ENCODE data around the gene ALDH5A1. TPM values are rescaled to one million over a fixed set of nuclear protein-coding genes. Genes with fewer than 3 reads are reported as not detected.

Gene ALDH5A1
- total RNA-seq, 2 experiments from 2014 or later, result 180 to 260 TPM

DNA sequence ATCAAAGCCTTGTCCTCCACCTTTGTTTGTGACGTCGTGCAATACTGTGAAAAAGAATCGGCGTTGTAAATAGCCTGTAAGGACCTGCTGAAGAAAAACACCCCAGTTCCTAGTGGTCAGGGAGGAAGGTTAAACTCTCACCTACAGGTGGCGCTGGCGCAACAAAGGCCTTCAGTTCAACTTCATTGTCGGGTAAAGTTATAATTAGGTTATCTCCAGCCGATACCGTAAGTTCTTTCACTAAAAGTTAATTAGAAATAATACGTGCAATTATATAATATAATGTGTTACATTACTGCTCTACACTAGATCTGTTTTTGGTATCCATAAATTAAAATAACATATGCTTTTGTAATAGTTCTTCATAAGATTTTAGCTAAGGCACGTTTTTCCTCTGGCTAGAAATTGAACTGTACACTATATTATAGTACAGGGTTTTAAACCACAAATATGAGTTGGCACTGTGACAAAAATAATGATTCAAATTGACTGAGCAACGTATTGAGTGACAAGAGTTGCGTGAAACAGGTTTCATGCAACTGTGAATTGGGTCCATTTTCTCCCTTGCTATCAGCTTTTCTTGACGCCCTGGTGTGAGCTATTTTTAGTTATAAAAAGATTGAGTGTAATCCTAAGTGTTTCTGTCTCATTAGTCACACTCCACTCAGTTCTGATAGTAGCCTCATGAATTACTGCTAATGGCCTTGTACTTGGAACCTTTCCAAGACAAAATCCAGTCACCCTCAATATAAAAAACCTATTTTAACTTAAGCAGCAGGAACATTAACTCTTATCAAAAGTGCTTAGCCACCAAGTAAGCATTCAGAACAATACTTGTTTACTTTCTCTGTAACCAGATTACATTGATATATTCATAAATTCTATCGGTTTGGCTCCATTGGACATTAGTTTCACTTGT, 89.0 kb downstream of the ALDH5A1 start:
- ChIA-PET CTCF (ENCODE audit: unreplicated experiment) (interaction anchor here (0.6 kb wide), 1 partner anchor 15 kb away, joined by 3 read pairs; no protein-coding TSS in a partner anchor), POLR2A (interaction anchor here (0.6 to 1.6 kb wide), 4 partner anchors 38 to 423 kb away, joined by 3 to 8 read pairs (median 5); no protein-coding TSS in a partner anchor)
- no peaks in the 10 kb centered on the region for H4K20me1 ChIP-seq (ENCODE audit: insufficient read depth, low read length)
- intact Hi-C loops (cut with micrococcal nuclease; ENCODE audit: unreplicated experiment), result loop anchor here (1.0 to 10.0 kb wide), 5 partner anchors 89 to 487 kb away; partner anchors contain the start of gene ALDH5A1
- H3K36me3 ChIP-seq (ENCODE audit: insufficient read depth, low read length), result no peaks in the 10 kb centered on the region
- H3K4me2 ChIP-seq (ENCODE audit: low read length), result peak overlapping the region; percentile 69
- H3K27ac ChIP-seq (ENCODE audit: low read depth, low read length, poor library complexity, severe bottlenecking), result no peak overlapping the region
- no peak for TF ChIP-seq EZH2phosphoT487 (IDR thresholded peaks at IDR 0.05; ENCODE audit: borderline replicate concordance, low read depth, low read length)
- peak; percentile 99 for TF ChIP-seq CTCF (conservative IDR thresholded peaks at IDR 0.05; ENCODE audit: low read length)
- DNase-seq (ENCODE audit: low spot score), result peak; percentile 84
- H2AFZ ChIP-seq (ENCODE audit: low read length), result peak overlapping the region; percentile 99
- peak overlapping the region; percentile 38 for H3K4me3 ChIP-seq (ENCODE audit: low read depth, low read length, poor library complexity, severe bottlenecking)
- peaks cover 16% of the 10 kb centered on the region for H3K4me1 ChIP-seq (ENCODE audit: insufficient read depth, low read length, poor library complexity, severe bottlenecking)
- no TSS peak for BruUV-seq (replicated peaks)
- no peaks in the 10 kb centered on the region for H3K9me3 ChIP-seq (ENCODE audit: low read length)
- H3K9me2 ChIP-seq (ENCODE audit: insufficient read depth, low read length), result no peaks in the 10 kb centered on the region
- H3K79me2 ChIP-seq (ENCODE audit: insufficient read depth, low read depth, low read length), result no peaks in the 10 kb centered on the region

DNA sequence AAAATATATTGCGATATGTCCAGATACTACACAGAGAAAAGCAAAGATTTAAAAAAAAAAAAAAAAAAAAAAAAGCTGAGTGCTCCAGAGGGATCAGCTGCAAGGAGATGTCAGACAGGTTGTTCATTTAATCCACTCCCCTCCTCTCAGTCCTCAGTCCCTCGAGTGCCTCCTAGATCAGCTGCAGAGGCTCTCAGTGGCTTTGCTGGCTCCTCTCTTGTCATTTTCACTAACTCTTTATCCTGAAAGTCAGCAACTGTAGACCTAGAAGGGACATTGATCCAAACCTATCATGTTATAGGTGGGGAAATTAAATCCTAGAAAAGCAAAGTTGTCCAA, 89.6 kb downstream of the ALDH5A1 start:
- intact Hi-C loops (cut with micrococcal nuclease; ENCODE audit: unreplicated experiment), result loop anchor here (5.0 to 10.0 kb wide), 2 partner anchors 300 to 433 kb away; no protein-coding TSS in a partner anchor
- Histone ChIP-seq H3K9me2 (ENCODE audit: insufficient read depth, low read length) (no peaks in the 10 kb centered on the region), H3K79me2 (ENCODE audit: insufficient read depth, low read depth, low read length) (no peaks in the 10 kb centered on the region), H4K20me1 (ENCODE audit: insufficient read depth, low read length) (no peaks in the 10 kb centered on the region), H3K27ac (ENCODE audit: low read depth, low read length, poor library complexity, severe bottlenecking) (no peak overlapping the region), H3K36me3 (ENCODE audit: insufficient read depth, low read length) (no peaks in the 10 kb centered on the region), H2AFZ (ENCODE audit: low read length) (no peak overlapping the region), H3K9me3 (ENCODE audit: low read length) (no peaks in the 10 kb centered on the region), H3K4me1 (ENCODE audit: insufficient read depth, low read length, poor library complexity, severe bottlenecking) (peaks cover 13% of the 10 kb centered on the region), H3K4me2 (ENCODE audit: low read length) (no peak overlapping the region), H3K4me3 (ENCODE audit: low read depth, low read length, poor library complexity, severe bottlenecking) (no peak overlapping the region)
- POLR2A ChIA-PET, result interaction anchor here (0.6 to 1.6 kb wide), 5 partner anchors 66 to 423 kb away, joined by 3 to 8 read pairs (median 4); no protein-coding TSS in a partner anchor
- no peak for DNase-seq (ENCODE audit: low spot score)
- TF ChIP-seq EZH2phosphoT487 (IDR thresholded peaks at IDR 0.05; ENCODE audit: borderline replicate concordance, low read depth, low read length), result no peak
- TF ChIP-seq CTCF (conservative IDR thresholded peaks at IDR 0.05; ENCODE audit: low read length), result no peak
- CTCF ChIA-PET (ENCODE audit: unreplicated experiment), result no interaction called here
- BruUV-seq (replicated peaks), result no TSS peak

Other genes starting within 250 kb of the ALDH5A1 start
- gene DCDC2, start 136.9 kb upstream of the ALDH5A1 start, total RNA-seq (2014; rRNA removed; shearing (Covaris generic)), result 0.06 and 0.15 TPM in 2 replicates
- not detected in 2 replicates for gene DCDC2, start 136.9 kb upstream of the ALDH5A1 start, total RNA-seq (2022)
- not detected in 2 replicates for gene MRS2, start 92.0 kb upstream of the ALDH5A1 start, total RNA-seq (2014; rRNA removed; shearing (Covaris generic))
- 0.97 and 1.3 TPM in 2 replicates for gene MRS2, start 92.0 kb upstream of the ALDH5A1 start, total RNA-seq (2022)
- gene GPLD1, start 5.4 kb upstream of the ALDH5A1 start, total RNA-seq (2014; rRNA removed; shearing (Covaris generic)), result 52.5 and 55.6 TPM in 2 replicates
- 60.7 and 73.7 TPM in 2 replicates for gene GPLD1, start 5.4 kb upstream of the ALDH5A1 start, total RNA-seq (2022)
- 0.46 and 0.50 TPM in 2 replicates for gene KIAA0319, start 151.2 kb downstream of the ALDH5A1 start, total RNA-seq (2014; rRNA removed; shearing (Covaris generic))
- gene KIAA0319, start 151.2 kb downstream of the ALDH5A1 start, total RNA-seq (2022), result 0.66 and 0.76 TPM in 2 replicates
- gene TDP2, start 171.9 kb downstream of the ALDH5A1 start, total RNA-seq (2014; rRNA removed; shearing (Covaris generic)), result 22.5 and 27.2 TPM in 2 replicates
- 39.4 and 39.6 TPM in 2 replicates for gene TDP2, start 171.9 kb downstream of the ALDH5A1 start, total RNA-seq (2022)
- gene ACOT13, start 172.1 kb downstream of the ALDH5A1 start, total RNA-seq (2014; rRNA removed; shearing (Covaris generic)), result 4.1 and 6.7 TPM in 2 replicates
- 16.4 and 19.0 TPM in 2 replicates for gene ACOT13, start 172.1 kb downstream of the ALDH5A1 start, total RNA-seq (2022)
- gene C6orf62, start 224.2 kb downstream of the ALDH5A1 start, total RNA-seq (2014; rRNA removed; shearing (Covaris generic)), result 36.6 and 42.3 TPM in 2 replicates
- 77.4 and 81.2 TPM in 2 replicates for gene C6orf62, start 224.2 kb downstream of the ALDH5A1 start, total RNA-seq (2022)

All from OCI-LY7 (cell line).